Neuronal stem cell (in vitro differentiated cells): ENCODE results near the gene EFCAB5.
"Not testable (repeated sequence)": the region's sequence is repeated elsewhere in the genome, so short reads cannot be mapped to it uniquely, and the experiment has no call there.

Source experiments
- DNase-seq: peaks from one replicate; pipeline ENCODE4 v3.0.0-alpha.2; 2013; ENCODE audit warnings: low spot score
- H2AFZ ChIP-seq: one replicate; pipeline ENCODE4 v1.6.1; 2013; ENCODE audit warnings: mild to moderate bottlenecking, low read length, inconsistent platforms
- H2AK5ac ChIP-seq: 2 replicates; pipeline ENCODE4 v1.6.1; 2013; ENCODE audit warnings: low read depth, mild to moderate bottlenecking, inconsistent platforms, low read length, moderate library complexity, mixed read lengths
- H2BK120ac ChIP-seq: 2 replicates; pipeline ENCODE4 v1.6.1; 2013; ENCODE audit warnings: low read depth, mild to moderate bottlenecking, inconsistent platforms, low read length, moderate library complexity, mixed read lengths
- H2BK12ac ChIP-seq: one replicate; pipeline ENCODE4 v1.6.1; 2013; ENCODE audit warnings: low read length, inconsistent platforms
- H2BK15ac ChIP-seq: 2 replicates; pipeline ENCODE4 v1.6.1; 2013; ENCODE audit warnings: mild to moderate bottlenecking, low read length, inconsistent platforms, mixed read lengths
- H2BK5ac ChIP-seq: one replicate; pipeline ENCODE4 v1.6.1; 2013; ENCODE audit warnings: inconsistent platforms, mild to moderate bottlenecking, low read length, moderate library complexity
- H3K14ac ChIP-seq: one replicate; pipeline ENCODE4 v1.6.1; 2013; ENCODE audit warnings: low read length, inconsistent platforms
- H3K18ac ChIP-seq: 2 replicates; pipeline ENCODE4 v1.6.1; 2013; ENCODE audit warnings: low read length, inconsistent platforms
- H3K23ac ChIP-seq: 2 replicates; pipeline ENCODE4 v1.6.1; 2013; ENCODE audit warnings: low read depth, mild to moderate bottlenecking, mixed read lengths, low read length, inconsistent platforms; ENCODE audit not compliant: poor library complexity
- H3K27ac ChIP-seq: replicated peaks from 3 replicates; pipeline ENCODE4 v1.5.1; 2013; ENCODE audit warnings: low read length, inconsistent platforms
- H3K27me3 ChIP-seq, 3 experiments: 2 replicates each; pipeline ENCODE4 v1.6.1; 2013; ENCODE audit warnings: low read length in 3 of 3, mild to moderate bottlenecking in 2 of 3, inconsistent platforms in 1 of 3, low read depth in 1 of 3, mixed read lengths in 1 of 3, moderate library complexity in 1 of 3; ENCODE audit not compliant: control insufficient read depth in 3 of 3, insufficient read depth in 3 of 3
- H3K36me3 ChIP-seq, 2 donors: replicated peaks in 1 of 2; 2 replicates each; pipeline ENCODE4 v1.6.1; 2013; ENCODE audit warnings: low read length in 2 of 2; ENCODE audit not compliant: control insufficient read depth in 2 of 2, insufficient read depth in 2 of 2
- H3K4ac ChIP-seq: 2 replicates; pipeline ENCODE4 v1.6.1; 2013; ENCODE audit warnings: inconsistent platforms, mild to moderate bottlenecking, low read length, moderate library complexity
- H3K4me1 ChIP-seq, 2 donors: 1 replicate in 1 of 2; 2 replicates in 1 of 2; pipeline ENCODE4 v1.6.1; 2013; ENCODE audit warnings: low read length in 2 of 2, low read depth in 1 of 2; ENCODE audit not compliant: control insufficient read depth in 2 of 2, insufficient read depth in 1 of 2
- H3K4me2 ChIP-seq: one replicate; pipeline ENCODE4 v1.6.1; 2013; ENCODE audit warnings: mild to moderate bottlenecking, low read length, inconsistent platforms; ENCODE audit not compliant: insufficient read depth, poor library complexity, severe bottlenecking
- H3K4me3 ChIP-seq, 2 donors: 2 replicates each; pipeline ENCODE4 v1.5.1; 2013; ENCODE audit warnings: low read length in 2 of 2, mild to moderate bottlenecking in 2 of 2, inconsistent platforms in 1 of 2, moderate library complexity in 1 of 2
- H3K79me1 ChIP-seq: one replicate; pipeline ENCODE4 v1.6.1; 2013; ENCODE audit warnings: low read depth, mild to moderate bottlenecking, inconsistent platforms, low read length, moderate library complexity
- H3K9ac ChIP-seq: one replicate; pipeline ENCODE4 v1.6.1; 2013; ENCODE audit warnings: mild to moderate bottlenecking, low read depth, low read length, inconsistent platforms; ENCODE audit not compliant: poor library complexity
- H3K9me3 ChIP-seq, 2 donors: replicated peaks in 1 of 2; 2 replicates each; pipeline versions ENCODE3 to v1.6.1; 2013; ENCODE audit warnings: low read length in 2 of 2, mild to moderate bottlenecking in 2 of 2, inconsistent platforms in 1 of 2, low read depth in 1 of 2, mixed read lengths in 1 of 2, moderate library complexity in 1 of 2; ENCODE audit not compliant: control insufficient read depth in 2 of 2, insufficient read depth in 1 of 2
- H4K8ac ChIP-seq: one replicate; pipeline ENCODE4 v1.6.1; 2013; ENCODE audit warnings: low read depth, mild to moderate bottlenecking, inconsistent platforms, low read length, moderate library complexity
- H4K91ac ChIP-seq: one replicate; pipeline ENCODE4 v1.6.1; 2013; ENCODE audit warnings: low read length, low read depth, mild to moderate bottlenecking, inconsistent platforms; ENCODE audit not compliant: poor library complexity
- WGBS, 2 donors: extraction: QIAGEN DNeasy Blood & Tissue Kit; methylation state at CpG; one replicate each; pipeline ENCODE4 v1.1.7; 2013; ENCODE audit warnings: missing lambda C conversion rate in 2 of 2, mixed read lengths in 1 of 2; ENCODE audit not compliant: insufficient read length in 2 of 2, insufficient replicate concordance in 1 of 2; ENCODE audit errors: extremely low coverage in 2 of 2; 5-methylcytosine and 5-hydroxymethylcytosine counted together

Gene EFCAB5

DNA sequence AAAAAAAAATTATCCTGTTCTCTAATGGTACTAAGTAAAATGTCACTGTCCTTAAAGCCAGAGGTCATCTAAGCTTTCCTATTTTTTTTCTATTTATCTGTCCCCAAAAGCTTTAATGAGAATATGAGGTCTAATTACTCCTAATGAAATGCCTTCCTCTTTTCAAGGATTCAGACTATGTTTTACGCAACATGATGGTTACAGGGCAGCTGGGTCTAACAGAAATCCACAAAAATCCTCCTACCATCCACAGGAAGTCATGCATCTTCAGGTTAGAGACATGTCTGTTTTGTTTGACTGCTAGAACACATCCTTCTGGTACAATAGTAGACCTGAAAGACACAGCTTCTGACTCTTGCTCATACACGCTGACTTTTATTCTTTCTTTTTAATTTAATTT, 145.5 kb downstream of the EFCAB5 start:
- H2BK120ac ChIP-seq: no peak overlapping the region
- no peak overlapping the region for H2BK15ac ChIP-seq

DNA sequence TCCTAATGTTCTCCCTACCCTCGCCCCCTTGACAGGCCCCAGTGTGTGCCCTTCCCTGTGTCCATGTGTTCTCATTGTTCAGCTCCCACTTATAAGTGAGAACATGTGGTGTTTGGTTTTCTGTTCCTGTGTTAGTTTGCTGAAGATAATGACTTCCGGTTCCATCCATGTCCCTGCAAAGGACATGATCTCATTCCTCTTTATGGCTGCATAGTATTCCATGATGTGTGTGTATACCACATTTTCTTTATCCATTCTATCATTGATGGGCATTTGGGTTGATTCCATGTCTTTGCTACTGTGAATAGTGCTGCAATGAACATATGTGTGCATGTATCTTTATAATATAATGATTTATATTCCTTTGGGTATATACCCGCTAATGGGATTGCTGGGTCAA, 146.0 kb downstream of the EFCAB5 start:
- H2AK5ac ChIP-seq, H2AFZ ChIP-seq, H4K91ac ChIP-seq, H3K18ac ChIP-seq, DNase-seq, H2BK5ac ChIP-seq, H4K8ac ChIP-seq, H3K14ac ChIP-seq, H3K27ac ChIP-seq, H3K9me3 ChIP-seq, H3K4me3 ChIP-seq, H3K4ac ChIP-seq, H2BK15ac ChIP-seq, H3K79me1 ChIP-seq, H2BK12ac ChIP-seq, H3K9ac ChIP-seq, H2BK120ac ChIP-seq, H3K4me2 ChIP-seq, H3K36me3 ChIP-seq, H3K4me1 ChIP-seq, H3K23ac ChIP-seq: not testable (repeated sequence)
- H3K27me3 ChIP-seq: peaks cover 0 to 36% (median 0%) of the 10 kb centered on the region in 3 experiments
- WGBS, 2 donors: no CpG with 5 or more reads among the region's 3 CpGs

More for the DNA sequence above, 145.5 kb downstream of the EFCAB5 start:
- H3K9ac ChIP-seq: no peak overlapping the region
- H4K91ac ChIP-seq: no peak overlapping the region
- no peak overlapping the region for H3K4me2 ChIP-seq
- no peak overlapping the region for H3K18ac ChIP-seq
- no peak overlapping the region for H2AFZ ChIP-seq
- no peak overlapping the region for H2BK5ac ChIP-seq
- peaks cover 0 to 36% (median 0%) of the 10 kb centered on the region in 3 experiments for H3K27me3 ChIP-seq
- H3K27ac ChIP-seq: no peak overlapping the region
- no peak for DNase-seq
- no peaks in the 10 kb centered on the region for H3K79me1 ChIP-seq
- no peak overlapping the region for H3K4me3 ChIP-seq
- peaks cover 0 to 5% of the 10 kb centered on the region in 2 donors for H3K4me1 ChIP-seq
- H3K9me3 ChIP-seq: no peaks in the 10 kb centered on the region
- no peak overlapping the region for H2BK12ac ChIP-seq
- H3K23ac ChIP-seq: no peak overlapping the region
- H4K8ac ChIP-seq: no peak overlapping the region
- no peak overlapping the region for H3K14ac ChIP-seq
- no peak overlapping the region for H2AK5ac ChIP-seq
- WGBS, 2 donors: no CpG with 5 or more reads among the region's 2 CpGs
- H3K36me3 ChIP-seq: no peaks in the 10 kb centered on the region
- H3K4ac ChIP-seq: no peak overlapping the region

DNA sequence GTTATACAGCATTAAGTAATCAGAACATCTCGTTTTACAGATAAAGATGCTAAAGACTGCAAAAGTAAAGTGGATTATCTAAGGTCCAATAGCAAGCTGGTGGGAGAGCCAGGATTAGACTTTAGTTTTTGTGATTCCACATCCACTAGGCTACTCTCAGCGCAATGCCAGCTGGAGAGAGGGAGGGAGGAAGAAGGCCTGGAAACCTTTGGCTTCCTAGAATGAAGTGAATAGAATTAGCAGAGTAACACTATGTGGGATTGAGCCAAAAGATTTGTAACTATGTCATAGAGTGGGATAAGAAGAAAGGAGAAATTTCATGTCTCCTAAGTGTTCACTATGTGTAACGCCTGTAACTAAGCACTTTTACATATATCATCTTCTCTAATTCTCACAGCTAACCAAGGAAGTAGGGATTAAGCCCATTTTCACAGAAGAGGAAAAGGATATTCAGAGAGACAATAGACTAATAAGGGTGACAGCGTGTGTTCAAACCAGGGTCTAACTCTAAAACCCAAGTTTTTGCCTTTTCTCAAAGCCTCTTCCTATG, 149.8 kb downstream of the EFCAB5 start:
- Histone ChIP-seq H3K9me3 (no peaks in the 10 kb centered on the region), H2AFZ (no peak overlapping the region), H3K18ac (no peak overlapping the region), H3K23ac (no peak overlapping the region), H3K36me3 (no peaks in the 10 kb centered on the region), H2BK12ac (no peak overlapping the region), H4K91ac (no peak overlapping the region), H3K4me3 (no peak overlapping the region), H2AK5ac (no peak overlapping the region), H3K4me1 (no peaks in the 10 kb centered on the region), H3K14ac (no peak overlapping the region), H4K8ac (no peak overlapping the region), H3K79me1 (no peaks in the 10 kb centered on the region), H3K27me3 (peaks cover 0 to 25% (median 0%) of the 10 kb centered on the region in 3 experiments), H3K27ac (no peak overlapping the region), H3K4ac (no peak overlapping the region), H3K9ac (no peak overlapping the region), H2BK5ac (no peak overlapping the region), H2BK15ac (no peak overlapping the region), H2BK120ac (no peak overlapping the region), H3K4me2 (no peak overlapping the region)
- WGBS, 2 donors: no CpG with 5 or more reads among the region's 4 CpGs
- DNase-seq: no peak

DNA sequence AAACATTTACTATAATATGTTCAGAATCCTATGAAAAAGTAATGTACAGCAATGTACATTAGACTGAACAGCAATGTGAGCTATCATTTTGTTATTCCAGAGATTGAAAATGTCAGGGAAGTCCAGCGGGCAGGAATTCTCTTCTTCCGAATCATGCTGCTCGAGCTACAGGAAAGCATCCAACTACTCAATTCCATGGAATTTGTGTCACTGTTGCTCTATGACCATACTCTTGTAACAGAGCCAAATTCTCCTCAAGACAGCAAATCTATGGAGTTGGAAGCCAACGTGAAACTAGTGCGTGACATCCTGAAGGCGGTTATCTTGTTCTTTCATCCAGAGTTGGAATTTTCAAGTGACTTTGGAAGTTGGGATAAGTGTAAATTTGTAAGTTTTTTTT, 150.3 kb downstream of the EFCAB5 start:
- H3K23ac ChIP-seq: no peak overlapping the region
- H3K14ac ChIP-seq: no peak overlapping the region
- no peak for DNase-seq
- no peak overlapping the region for H3K27ac ChIP-seq
- no peak overlapping the region for H3K4me3 ChIP-seq
- no peak overlapping the region for H4K91ac ChIP-seq
- H3K4ac ChIP-seq: no peak overlapping the region
- no peak overlapping the region for H4K8ac ChIP-seq
- no peak overlapping the region for H2BK120ac ChIP-seq
- H3K4me2 ChIP-seq: no peak overlapping the region
- no peaks in the 10 kb centered on the region for H3K36me3 ChIP-seq
- no peak overlapping the region for H2BK15ac ChIP-seq
- H2BK5ac ChIP-seq: no peak overlapping the region
- WGBS, 2 donors: no CpG with 5 or more reads among the region's 6 CpGs
- H3K9me3 ChIP-seq: no peaks in the 10 kb centered on the region
- no peaks in the 10 kb centered on the region for H3K79me1 ChIP-seq
- no peak overlapping the region for H2BK12ac ChIP-seq
- H3K27me3 ChIP-seq: peaks cover 0 to 25% (median 0%) of the 10 kb centered on the region in 3 experiments
- no peak overlapping the region for H2AFZ ChIP-seq
- H3K4me1 ChIP-seq: no peaks in the 10 kb centered on the region
- H3K9ac ChIP-seq: no peak overlapping the region
- no peak overlapping the region for H3K18ac ChIP-seq
- H2AK5ac ChIP-seq: no peak overlapping the region
